ENCODE results near the gene EXTL1.

GRCh38 chr1:26016258-26016952, 5.2 kb upstream of the EXTL1 start:
- no peak for TF ChIP-seq POLR2AphosphoS5 (IDR thresholded peaks at IDR 0.05; ENCODE audit: low read depth, low read length)
- TF ChIP-seq EP300 (IDR thresholded peaks at IDR 0.05; ENCODE audit: borderline replicate concordance in 1 of 2, low read depth in 1 of 2, low read length in 1 of 2) = no peak
- TF ChIP-seq MAX (IDR thresholded peaks at IDR 0.05; ENCODE audit: low read depth) = no peak
- TF ChIP-seq CHD2 (IDR thresholded peaks at IDR 0.05; ENCODE audit: low read length, partially characterized antibody) = no peak

Measured in SK-N-SH (cell line).